ELR (cell line): ENCODE data around the gene DBF4B.
"Not testable (repeated sequence)": the region's sequence is repeated elsewhere in the genome, so short reads cannot be mapped to it uniquely, and the experiment has no call there.

Experiments used
- DNase-seq: peaks from one replicate; pipeline ENCODE4 v3.0.0-alpha.2; 2015; ENCODE audit warnings: low read depth

DBF4B gene, protein sequence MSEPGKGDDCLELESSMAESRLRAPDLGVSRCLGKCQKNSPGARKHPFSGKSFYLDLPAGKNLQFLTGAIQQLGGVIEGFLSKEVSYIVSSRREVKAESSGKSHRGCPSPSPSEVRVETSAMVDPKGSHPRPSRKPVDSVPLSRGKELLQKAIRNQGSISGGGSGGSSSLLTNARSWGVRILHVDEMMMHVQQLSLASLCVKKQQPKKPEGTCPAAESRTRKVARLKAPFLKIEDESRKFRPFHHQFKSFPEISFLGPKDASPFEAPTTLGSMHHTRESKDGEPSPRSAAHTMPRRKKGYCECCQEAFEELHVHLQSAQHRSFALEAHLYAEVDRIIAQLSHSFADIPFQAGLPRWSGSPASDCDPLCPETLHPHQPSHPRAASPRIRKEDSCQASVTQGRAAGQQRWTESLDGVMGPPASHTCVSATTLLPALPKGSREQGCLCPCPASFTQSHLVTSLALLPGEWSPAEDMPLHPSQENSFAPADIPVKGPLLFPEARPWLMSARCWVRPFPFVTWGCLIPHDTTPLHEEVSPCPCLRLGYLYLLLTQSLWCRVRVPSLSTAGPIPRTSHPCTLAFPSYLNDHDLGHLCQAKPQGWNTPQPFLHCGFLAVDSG

DNA sequence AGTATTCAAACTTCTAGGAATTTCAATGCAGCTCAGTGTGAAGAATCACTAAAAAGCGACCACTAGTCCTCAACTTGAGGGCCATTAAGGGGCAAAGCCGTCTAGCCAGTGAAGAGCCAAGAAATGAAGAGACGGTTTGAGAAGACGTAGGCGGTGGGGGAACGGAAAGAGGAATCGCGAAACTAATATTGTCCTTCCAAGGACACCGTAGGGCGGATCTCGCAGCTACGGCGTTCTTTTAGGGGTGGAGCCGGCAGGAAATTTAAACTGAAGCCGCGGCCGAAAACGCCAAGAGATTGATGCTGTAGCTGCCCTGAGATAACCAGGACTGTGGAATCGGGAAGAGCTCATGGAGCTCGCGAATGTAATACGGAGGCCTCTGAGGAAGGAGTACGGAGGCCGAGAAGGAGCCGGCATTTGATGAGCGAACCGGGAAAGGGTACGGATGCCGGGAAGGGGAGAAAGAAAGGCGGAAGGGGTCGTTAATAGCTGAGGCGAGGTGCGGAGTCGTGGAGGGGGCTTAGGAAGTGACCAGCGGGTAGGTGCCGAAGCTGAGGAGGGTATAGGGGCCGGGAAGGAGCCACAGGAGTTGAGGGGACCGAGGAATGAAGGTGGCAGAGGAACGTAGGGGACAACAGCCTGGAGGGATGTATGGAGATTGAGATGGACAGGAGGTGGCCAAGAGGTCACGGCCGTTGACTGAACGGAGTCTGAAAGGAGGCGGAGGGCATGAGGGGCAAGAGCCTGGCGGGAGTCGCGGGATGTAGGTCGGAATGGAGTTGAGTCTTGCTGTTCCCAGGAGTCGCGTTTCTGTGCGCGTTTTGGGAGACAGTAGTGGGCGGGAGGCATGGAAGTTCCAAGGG lies at the start of gene DBF4B:
DBF4B (plus strand) TSS at position 265 of the 863 bp plus-strand sequence; CDS start at position 421, 156 bp downstream.
- DNase-seq = peak; percentile 96

DNA sequence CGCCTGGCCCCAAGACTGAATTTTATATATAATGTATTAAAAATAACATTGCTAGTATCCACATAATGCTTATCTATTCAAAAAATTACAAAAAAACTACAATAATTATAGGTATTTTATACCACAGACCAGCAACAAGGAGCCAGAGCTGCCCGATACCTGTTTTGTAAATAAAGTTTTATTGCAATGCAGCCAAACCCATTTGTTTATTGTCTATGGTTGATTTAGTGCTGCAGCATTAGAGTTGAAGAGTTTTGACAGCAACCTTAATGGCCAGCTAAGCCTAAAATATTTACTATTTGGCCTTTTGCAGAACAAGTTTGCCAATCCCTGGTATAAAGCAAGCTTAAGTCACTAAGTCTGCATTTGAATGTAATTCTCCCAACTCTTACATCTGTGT lies 46.6 kb upstream of the DBF4B start:
- DNase-seq = no peak

DNA sequence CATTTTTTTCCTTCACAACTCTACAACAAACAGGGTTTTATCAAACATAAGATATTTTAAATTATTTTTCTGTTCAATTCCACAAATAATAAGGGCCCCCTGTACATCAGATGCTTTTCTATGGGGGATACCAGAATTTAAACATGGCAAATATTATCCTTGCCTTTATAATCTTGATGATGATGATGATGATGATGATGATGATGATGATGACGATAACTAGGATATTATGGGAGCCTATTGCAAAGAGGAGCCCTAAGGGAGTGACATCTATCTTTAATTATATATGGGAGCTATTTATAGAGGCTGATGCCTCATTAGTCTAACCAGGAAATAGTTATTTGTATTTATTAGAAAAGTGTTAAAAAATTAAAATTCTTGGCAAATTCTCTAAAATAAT lies 45.4 kb upstream of the DBF4B start:
- DNase-seq = no peak

DNA sequence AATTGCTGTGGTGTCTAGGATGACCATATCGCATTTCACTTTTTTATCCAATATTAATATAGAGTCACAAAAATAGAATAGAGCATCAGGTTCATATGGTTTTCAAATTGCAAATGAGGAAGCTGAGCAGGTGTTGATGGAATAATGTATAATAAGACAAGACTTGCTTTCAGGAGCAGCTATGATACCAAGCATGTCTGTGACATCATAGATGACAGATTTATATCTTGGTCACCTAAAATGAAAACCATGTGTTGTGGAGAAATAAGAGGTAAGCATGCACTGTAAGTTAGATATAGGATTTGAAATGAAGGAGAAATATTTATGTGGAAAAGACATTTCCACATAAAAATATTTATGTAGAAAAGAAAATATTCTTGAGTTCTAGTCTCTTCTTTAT lies 43.6 kb upstream of the DBF4B start:
- no peak for DNase-seq

DNA sequence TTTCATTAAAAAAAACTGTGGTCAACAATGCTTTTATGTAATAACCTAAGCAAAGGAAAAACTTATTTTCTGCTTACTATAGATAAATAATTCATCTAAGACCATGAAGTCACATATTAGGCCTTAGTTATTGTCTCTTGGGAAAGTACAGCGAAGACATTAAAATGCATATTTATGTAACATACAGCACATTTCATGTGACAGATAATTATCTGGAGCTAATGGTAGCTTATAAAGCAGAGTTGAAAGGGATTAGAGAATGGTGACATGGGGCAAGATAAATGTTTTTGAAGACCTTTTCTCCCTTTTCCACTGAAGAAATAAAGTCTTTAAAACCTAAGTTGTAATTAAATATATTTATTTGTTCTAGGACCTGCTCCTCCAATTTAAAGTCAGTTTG lies 42.5 kb upstream of the DBF4B start:
- DNase-seq = no peak

DNA sequence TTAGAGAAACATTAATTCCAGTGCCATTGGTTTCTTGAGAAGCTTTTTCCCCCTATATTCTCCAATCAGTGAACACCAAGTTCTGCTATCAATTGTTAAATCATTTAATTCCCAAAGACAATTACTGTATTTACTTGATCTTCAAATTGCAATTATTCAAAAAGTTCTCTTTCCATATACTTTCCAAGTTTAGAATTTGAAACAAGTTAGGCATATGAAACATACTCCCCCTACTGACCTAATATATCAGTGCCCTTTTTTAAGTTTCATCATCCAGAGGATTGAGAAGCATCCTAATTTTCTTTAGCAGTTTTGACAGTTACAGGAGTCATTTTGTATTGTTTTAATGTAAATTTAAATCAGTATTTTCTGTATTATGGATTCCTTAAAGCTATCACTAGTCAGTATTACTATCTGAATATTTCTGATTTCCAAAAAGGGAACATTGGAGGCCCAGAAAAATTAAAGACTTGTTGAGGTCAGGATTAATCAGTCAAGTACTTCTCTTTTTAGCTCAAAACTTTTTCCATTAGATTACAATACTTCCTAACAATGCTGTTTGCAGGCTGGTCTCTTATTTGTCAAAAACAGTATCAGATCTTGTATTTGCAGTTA lies 35.9 kb upstream of the DBF4B start:
- DNase-seq = peak; percentile 68

DNA sequence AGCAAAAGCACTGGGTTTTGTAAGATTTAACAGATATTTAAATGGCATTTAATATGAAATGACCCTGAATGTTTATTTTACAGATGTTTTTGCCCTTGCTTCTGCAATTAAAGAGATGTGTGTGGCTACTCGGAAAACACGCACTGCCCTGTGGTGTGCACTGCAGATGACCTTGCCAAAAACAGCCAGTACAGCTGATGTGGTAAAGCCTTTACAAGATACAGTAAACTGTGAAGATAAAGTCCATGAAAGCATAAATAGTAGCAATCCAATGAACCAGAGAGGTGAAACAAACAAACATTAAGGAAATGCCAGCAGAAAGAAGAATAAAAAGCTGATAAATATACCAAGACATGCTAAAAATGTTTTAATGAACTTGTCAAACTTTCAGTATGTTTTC lies 34.6 kb upstream of the DBF4B start:
- DNase-seq = no peak

DNA sequence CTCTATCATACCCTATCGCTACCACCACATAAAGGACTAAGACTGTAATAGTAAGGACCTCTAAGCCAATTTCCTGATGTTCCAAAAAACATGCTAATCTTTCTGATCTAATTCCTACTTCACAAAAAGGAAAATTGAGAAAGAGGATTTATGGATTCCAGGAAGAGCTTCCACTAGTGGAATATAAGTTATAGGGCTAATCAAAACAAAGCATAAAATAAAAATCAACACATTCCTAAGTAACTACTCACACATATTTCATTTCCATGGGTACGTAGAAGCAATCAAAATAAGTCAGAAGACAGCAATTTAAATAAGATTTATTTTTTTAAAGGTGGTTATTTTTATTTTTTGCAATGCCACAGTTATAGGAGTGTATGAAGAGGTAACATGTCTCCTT lies 31.3 kb upstream of the DBF4B start:
- DNase-seq = peak; percentile 66

DNA sequence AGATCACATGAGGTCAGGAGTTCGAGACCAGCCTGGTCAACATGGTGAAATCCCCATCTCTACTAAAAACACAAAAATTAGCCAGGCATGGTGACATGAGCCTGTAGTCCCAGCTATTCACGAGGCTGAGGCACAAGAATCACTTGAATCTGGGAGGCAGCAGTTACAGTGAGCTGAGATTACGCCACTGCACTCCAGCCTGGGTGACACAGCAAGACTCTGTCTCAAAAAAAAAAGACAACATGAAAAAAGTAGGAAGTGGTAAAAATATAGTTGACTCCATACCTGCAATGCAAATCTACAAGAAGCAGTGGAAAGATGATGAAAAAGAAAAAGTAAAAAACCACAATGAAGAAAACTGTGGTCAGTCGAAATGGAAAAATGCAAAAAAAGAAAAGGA lies 25.2 kb upstream of the DBF4B start:
- DNase-seq = not testable (repeated sequence)

DNA sequence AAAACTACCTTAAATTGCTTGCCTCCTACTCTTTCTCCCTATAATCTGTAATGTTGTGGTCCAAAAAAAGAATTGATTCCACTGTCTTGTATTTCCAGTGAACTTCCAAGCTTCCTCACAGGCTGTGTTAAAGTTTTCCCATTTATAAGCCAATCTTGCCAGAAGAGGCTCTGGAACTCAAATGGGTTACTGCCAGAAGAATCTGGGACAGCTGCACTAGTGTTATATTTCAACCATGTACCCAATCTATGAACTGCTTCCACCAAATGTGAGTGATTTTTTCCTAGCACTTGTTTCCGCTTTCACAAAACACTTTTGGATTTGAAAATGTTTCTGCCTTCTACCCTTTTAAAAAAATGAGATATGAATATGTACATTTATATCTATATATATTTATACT lies 20.7 kb upstream of the DBF4B start:
- no peak for DNase-seq

DNA sequence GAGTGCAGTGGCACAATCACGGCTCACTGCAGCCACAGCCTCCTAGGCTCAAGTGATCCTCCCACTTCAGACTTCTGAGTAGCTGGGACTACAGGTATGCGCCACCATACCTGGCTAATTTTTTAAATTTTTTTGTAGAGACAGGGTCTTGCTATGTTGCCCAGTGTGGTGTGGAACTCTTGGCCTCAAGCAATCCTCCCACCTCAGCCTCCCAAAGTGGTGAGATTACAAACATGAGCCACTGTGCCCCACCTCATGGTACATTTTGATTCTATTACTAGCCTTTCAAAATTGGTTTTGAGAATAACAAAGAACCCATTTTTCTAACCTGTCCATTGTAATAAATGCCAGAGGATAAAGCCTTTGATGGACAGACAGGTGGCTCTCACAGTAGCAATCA lies 20.3 kb upstream of the DBF4B start:
- DNase-seq = no peak

DNA sequence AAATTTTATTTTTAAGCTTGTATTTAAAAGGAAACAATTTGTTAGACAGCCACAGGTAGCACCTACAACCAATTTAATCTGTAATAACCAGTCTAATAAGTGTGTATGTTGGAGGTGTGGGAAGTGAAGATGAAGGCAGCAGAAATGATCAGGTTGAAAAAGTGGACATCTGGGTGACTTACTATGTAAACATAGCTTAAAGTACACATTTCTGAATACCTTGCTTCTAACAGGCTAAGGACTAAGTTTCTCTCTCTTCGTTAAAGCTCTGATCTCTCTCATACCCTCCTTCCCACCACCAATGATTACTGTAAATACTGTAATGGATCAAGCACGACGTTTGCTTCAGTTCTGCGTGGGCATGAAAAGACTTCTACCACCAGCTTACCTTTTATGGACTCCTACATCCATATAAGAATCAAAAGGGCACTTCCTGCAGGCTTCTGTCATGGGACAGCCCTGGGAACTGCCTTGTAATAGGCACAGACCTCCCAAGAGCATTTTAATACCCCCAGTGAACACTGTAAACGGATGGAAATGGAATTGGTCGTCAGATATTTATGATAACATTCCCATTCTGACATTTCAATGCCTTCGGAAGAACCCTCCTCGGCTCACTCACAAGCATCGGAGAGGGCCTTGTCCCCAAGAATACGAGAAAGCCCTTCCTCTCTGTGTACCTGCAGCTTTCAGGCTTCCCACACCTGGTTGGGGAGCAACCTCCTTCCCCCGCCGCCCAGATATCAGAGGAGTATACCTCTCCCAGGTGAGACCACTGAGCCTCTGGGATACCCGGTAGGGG lies 19.6 kb upstream of the DBF4B start:
- peak; percentile 32 for DNase-seq

DNA sequence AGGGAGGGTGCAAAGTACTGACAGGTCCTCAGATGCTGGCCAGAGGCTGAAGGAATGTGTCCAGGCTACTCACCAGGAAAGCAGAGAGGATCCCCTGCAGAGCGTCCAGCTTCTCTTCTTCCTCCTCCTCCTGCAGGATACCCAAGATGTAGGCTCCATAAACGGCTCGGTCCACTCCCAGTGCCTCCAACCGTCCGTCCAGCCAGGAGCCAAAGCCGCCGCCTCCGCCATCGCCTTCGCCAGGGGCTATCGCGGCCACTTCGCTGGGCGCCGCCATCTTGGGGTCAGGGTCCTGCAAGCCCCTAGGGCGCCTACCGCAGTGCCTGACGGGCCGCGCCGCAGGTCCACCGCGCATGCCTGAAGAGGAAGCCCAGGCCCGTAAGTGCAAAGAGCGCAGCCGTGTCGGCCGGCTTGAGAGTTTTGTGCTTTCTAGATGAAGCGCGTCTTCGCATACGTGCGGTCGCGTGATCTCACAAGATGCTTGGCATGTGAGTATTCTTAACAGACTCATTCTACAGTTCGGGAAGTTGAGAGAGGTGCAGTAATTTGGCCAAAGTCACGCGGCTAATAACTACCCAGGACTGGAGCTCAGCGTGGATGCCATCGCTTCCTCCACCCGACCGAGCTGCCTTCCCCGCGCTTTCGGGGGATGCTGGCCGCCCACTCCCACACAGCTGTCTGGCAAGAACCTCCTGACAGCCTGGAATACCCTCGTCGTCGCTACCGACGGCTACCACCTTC lies 18.8 kb upstream of the DBF4B start, which contains the start of gene CCDC43:
CCDC43 (minus strand) TSS at position 300 of the 741 bp plus-strand sequence; CDS start at position 277, 23 bp downstream.
- peak; percentile 99 for DNase-seq

DNA sequence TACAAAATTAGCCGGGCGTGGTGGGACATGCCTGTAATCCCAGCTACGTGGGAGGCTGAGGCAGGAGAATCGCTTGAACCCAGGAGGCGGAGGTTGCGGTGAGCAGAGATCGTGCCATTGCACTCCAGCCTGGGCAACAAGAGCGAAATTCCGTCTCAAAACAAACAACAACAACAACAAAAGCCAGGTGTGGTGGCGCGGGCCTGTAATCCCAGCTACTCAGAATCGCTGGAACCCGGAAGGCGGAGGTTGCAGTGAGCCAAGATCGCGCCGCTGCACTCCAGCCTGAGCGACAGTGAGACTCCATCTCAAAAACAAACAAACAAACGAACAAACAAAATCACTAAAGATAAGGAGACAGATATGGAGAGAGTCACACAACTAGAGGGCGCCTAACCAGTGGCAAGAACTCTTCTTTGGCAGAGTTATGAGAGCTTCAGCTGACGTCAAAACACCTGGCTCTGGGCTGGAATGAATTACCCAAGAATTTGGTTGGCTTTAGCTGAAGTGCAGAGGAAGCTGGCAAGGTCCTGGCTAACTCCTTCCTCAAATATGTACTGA lies 17.6 kb upstream of the DBF4B start:
- DNase-seq = peak; percentile 17

DNA sequence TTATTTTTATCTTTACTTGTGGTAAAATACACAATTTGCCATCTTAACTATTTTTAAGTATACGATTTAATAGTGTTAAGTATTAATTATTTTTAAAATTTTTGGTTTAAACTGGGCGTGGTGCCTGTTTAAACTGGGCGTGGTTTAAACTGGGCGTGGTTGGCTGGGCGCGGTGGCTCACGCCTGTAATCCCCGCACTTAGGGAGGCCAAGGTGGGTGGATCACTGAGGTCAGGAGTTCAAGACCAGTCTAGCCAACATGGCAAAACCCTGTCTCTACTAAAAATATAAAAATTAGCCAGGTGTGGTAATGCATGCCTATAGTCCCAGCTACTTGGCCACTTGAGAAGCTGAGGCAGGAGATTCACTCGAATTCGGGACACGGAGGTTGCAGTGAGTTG lies 14.9 kb upstream of the DBF4B start:
- DNase-seq = no peak

DNA sequence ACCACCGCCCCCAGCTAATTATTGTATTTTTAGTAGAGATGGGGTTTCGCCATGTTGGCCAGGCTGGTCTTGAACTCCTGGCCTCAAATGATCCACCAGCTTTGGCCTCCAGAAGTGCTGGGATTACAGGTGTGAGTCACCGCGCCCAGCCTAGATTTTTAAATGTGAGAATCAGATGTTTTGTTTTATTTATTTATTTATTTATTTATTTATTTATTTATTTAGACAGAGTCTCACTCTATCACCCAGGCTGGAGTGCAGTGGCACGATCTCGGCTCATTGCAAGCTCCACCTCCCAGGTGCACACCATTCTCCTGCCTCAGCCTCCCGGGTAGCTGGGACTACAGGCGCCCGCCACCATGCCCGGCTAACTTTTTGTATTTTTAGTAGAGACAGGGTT lies 8.2 kb upstream of the DBF4B start:
- DNase-seq = not testable (repeated sequence)

DNA sequence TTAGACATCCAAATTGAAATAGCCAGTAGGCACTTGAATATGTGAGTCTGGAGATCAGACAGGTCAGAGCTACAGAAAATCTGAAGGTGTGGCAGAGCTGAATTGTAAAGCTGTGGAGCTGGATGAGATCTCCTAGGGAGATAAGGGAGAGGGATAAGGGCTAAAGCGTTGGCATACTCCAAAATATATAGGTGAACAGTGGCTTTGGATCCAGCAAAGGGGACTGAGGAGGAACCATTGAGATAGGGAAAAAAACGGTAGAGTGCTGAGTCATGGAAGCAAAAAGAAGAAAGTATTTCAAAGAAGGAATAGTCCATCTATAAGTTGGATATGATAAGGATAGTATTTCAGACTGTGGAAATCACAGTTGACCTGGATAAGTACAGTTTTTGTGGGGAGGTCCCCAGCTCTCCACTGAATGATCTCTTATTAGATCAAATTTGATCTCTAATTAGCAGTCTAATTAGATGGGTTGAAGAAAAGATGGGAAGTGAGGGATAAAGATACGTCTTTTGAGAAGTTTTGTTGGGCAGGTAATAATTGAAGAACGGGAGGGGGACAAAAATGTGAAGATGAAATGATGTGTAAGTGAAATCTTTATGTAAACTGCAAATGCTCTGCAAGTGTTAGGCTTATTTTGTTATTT lies 587 bp upstream of the DBF4B start:
- peak; percentile 22 for DNase-seq

DNA sequence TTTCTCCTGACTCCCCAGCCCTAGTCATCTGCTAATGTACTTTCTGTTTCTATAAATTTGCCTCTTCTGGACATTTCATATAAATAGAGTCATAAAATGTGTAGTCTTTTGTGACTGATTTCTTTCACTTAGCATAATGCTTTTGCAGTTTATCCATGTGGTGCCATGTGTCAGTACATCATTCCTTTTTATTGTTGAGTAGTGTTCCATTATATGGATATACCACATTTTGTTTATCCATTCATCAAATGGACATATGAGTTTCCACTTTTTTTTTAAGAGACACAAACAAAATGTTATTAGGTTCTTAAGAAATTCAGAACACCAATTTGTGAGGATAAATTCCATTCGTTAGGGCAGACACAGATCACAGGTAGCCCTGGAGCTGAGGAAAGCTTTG lies 11.0 kb downstream of the DBF4B start:
- DNase-seq = no peak

DNA sequence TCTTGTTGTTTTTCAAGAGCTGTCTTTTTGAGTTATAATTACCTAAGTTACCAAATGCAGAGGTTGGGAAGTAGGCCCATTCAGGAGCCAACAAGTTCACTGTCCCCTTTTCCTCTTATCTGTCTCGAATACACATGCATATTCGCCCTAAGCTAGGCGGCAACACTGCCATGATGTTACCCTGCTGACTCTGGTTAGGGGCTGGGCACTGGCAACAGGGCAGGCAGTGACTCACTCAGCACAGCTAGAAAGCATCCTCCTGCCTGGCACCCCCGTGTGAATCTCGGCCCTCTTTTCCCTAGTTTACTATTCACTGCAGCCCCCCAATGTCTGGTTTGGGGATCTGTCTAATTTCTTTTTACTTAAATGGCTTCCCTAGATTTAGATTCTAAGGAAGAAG lies 13.8 kb downstream of the DBF4B start:
- no peak for DNase-seq

DNA sequence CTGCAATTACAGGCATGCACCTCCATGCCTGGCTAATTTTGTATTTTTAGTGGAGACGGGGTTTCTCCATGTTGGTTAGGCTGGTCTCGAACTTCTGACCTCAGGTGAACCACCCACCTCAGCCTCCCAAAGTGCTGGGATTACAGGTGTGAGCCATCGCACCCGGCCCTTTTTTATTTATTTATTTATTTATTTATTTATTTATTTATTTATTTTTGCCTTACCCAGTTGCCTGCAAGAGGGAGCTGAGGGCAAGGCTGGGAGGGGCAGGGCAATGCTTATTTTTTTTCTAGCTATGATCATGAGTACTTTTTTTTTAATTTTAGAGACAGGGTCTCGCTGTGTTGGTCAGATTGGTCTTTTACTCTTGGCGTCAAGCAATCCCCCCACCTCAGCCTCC lies 17.7 kb downstream of the DBF4B start:
- not testable (repeated sequence) for DNase-seq
